HCT116 (cell line): ENCODE measurements around the gene NCLN. TPM values are rescaled to one million over a fixed set of nuclear protein-coding genes. Genes with fewer than 3 reads are reported as not detected.

ENCODE experiments used
- ATAC-seq: fragments of 200-7000 bp; cut with Tn5 transposase; 2 replicates; pipeline ENCODE4 v1.9.1; 2020; ENCODE audit warnings: mild to moderate bottlenecking, moderate library complexity
- BruUV-seq: library from RNA; stranded (reverse); fragments of 400-500 nt; replicated peaks from 2 replicates; lab custom pipeline; 2021; lab: Mats Ljungman, UMichigan
- CTCF ChIA-PET: fragments of 300-600 bp; sonication (Branson Sonifier 250); formaldehyde crosslinking; loops from one replicate; lab custom pipeline; 2021; ENCODE audit warnings: antibody characterized with exemption; lab: Charles Lee
- POLR2A ChIA-PET: fragments of 300-600, 350-600 bp; sonication (Branson Sonifier 250); formaldehyde crosslinking; loops from one replicate; lab custom pipeline; 2021; ENCODE audit warnings: antibody characterized with exemption; lab: Charles Lee
- RAD21 ChIA-PET, 2 experiments: fragments of 300-600 bp; sonication (Branson Sonifier 250); formaldehyde crosslinking; loops; one replicate each; lab custom pipeline; 2023; ENCODE audit warnings: low total read pairs in 2 of 2; ENCODE audit not compliant: uncharacterized antibody in 2 of 2, unreplicated experiment in 2 of 2, low non-redundant PET in 1 of 2; lab: Charles Lee
- DNase-seq: peaks from one replicate; pipeline ENCODE4 v3.0.0-alpha.2; 2010; ENCODE audit warnings: low read depth, low spot score
- H2AFZ ChIP-seq: fragments of 200-600 bp; shearing (Covaris generic), sonication (generic); 2 replicates; pipeline ENCODE4 v1.6.1; 2017; ENCODE audit warnings: low read depth, mixed run types, mixed read lengths, antibody characterized with exemption, low read length; ENCODE audit not compliant: poor library complexity, severe bottlenecking
- H3K27ac ChIP-seq: 2 replicates; pipeline ENCODE4 v1.5.1; 2012; ENCODE audit warnings: low read depth, low read length
- H3K27me3 ChIP-seq: fragments of 200-600 bp; sonication (generic); 2 replicates; pipeline ENCODE4 v1.6.1; 2016; ENCODE audit warnings: mixed run types, low read length, mixed read lengths; ENCODE audit not compliant: insufficient read depth
- H3K36me3 ChIP-seq, 2 experiments: fragments of 200-500 bp in 1 of 2; fragments of 200-600 bp in 1 of 2; sonication (Bioruptor generic) in 1 of 2; sonication (generic) in 1 of 2; 2 replicates each; pipeline versions ENCODE4 v1.5.1 to v1.6.1; 2014 to 2016; ENCODE audit warnings: low read length in 2 of 2, inconsistent platforms in 1 of 2, mixed read lengths in 1 of 2, mixed run types in 1 of 2; ENCODE audit not compliant: insufficient read depth in 2 of 2, control insufficient read depth in 1 of 2
- H3K4me1 ChIP-seq, 2 experiments: fragments of 200-600 bp in 1 of 2; sonication (generic) in 1 of 2; 2 replicates each; pipeline versions ENCODE4 v1.5.1 to v1.6.1; 2012 to 2017; ENCODE audit warnings: low read length in 2 of 2, inconsistent platforms in 1 of 2, mild to moderate bottlenecking in 1 of 2, mixed read lengths in 1 of 2, mixed run types in 1 of 2, moderate library complexity in 1 of 2; ENCODE audit not compliant: insufficient read depth in 2 of 2, control insufficient read depth in 1 of 2
- H3K4me2 ChIP-seq: fragments of 200-600 bp; sonication (generic); 2 replicates; pipeline ENCODE4 v1.6.1; 2017; ENCODE audit warnings: mixed run types, low read length, mixed read lengths
- H3K4me3 ChIP-seq, 2 experiments: fragments of 200-600 bp in 1 of 2; sonication (generic) in 1 of 2; replicated peaks in 1 of 2; 2 replicates each; pipeline ENCODE4 v1.5.1; 2011 to 2016; ENCODE audit warnings: low read length in 2 of 2, control low read depth in 1 of 2, low read depth in 1 of 2, mild to moderate bottlenecking in 1 of 2, mixed read lengths in 1 of 2, mixed run types in 1 of 2
- H3K79me2 ChIP-seq: fragments of 200-600 bp; sonication (generic); 2 replicates; pipeline ENCODE4 v1.6.1; 2017; ENCODE audit warnings: mild to moderate bottlenecking, mixed run types, low read length, moderate library complexity, mixed read lengths; ENCODE audit not compliant: insufficient read depth
- H3K9ac ChIP-seq: fragments of 200-600 bp; sonication (generic); 2 replicates; pipeline ENCODE4 v1.6.1; 2016; ENCODE audit warnings: low read length, mixed read lengths
- H3K9me2 ChIP-seq: fragments of 200-600 bp; sonication (generic), shearing (Covaris generic); 2 replicates; pipeline ENCODE4 v1.6.1; 2017; ENCODE audit warnings: mixed run types, mild to moderate bottlenecking, moderate library complexity; ENCODE audit not compliant: insufficient read depth
- H3K9me3 ChIP-seq, 2 experiments: fragments of 200-500 bp in 1 of 2; fragments of 200-600 bp in 1 of 2; sonication (Bioruptor generic) in 1 of 2; sonication (generic) in 1 of 2; 2 replicates each; pipeline ENCODE4 v1.6.1; 2014 to 2017; ENCODE audit warnings: low read length in 2 of 2, mixed read lengths in 2 of 2, inconsistent platforms in 1 of 2, low read depth in 1 of 2, mild to moderate bottlenecking in 1 of 2, mixed run types in 1 of 2, moderate library complexity in 1 of 2; ENCODE audit not compliant: control insufficient read depth in 1 of 2, insufficient read depth in 1 of 2
- H4K20me1 ChIP-seq: fragments of 200-600 bp; sonication (generic), shearing (Covaris generic); 2 replicates; pipeline ENCODE4 v1.6.1; 2017; ENCODE audit warnings: mixed run types, mild to moderate bottlenecking, moderate library complexity; ENCODE audit not compliant: insufficient read depth
- CBX3 ChIP-seq: IDR thresholded peaks from 2 replicates; pipeline ENCODE4 v1.6.1; 2012; ENCODE audit warnings: low read depth
- ELF1 ChIP-seq: IDR thresholded peaks from 2 replicates; pipeline ENCODE4 v1.6.1; 2012; ENCODE audit warnings: low read depth, borderline replicate concordance
- FOSL1 ChIP-seq: IDR thresholded peaks from 2 replicates; pipeline ENCODE4 v1.6.1; 2012; ENCODE audit warnings: low read depth
- ZFX ChIP-seq: fragments of 450-650 bp; IDR thresholded peaks from 2 replicates; pipeline ENCODE4 v1.6.1; 2017
- intact Hi-C: fragments of 100-400 bp; cut with micrococcal nuclease; formaldehyde crosslinking; loops from 2 replicates; pipeline ENCODE4 v1.10.0; 2022
- total RNA-seq: library from RNA; stranded (reverse); gene quantifications from one replicate; pipeline ENCODE4 v1.2.1, GENCODE V29; 2021; ENCODE audit not compliant: unreplicated experiment

NCLN gene
- total RNA-seq, 1 experiment from 2014 or later = 119 TPM

- ChIA-PET POLR2A (no interaction called here), CTCF (no interaction called here), RAD21 (no interaction called here)
- no peaks in the 10 kb centered on the region for H3K9me2 ChIP-seq
- no peaks in the 10 kb centered on the region for H3K4me1 ChIP-seq
- no peaks in the 10 kb centered on the region for H3K79me2 ChIP-seq
- no peak for DNase-seq
- no peaks in the 10 kb centered on the region for H3K27me3 ChIP-seq
- no peak for ATAC-seq
- no TSS peak for BruUV-seq
- no peak overlapping the region for H3K4me3 ChIP-seq
- no peak overlapping the region for H3K27ac ChIP-seq
- peaks cover 7 to 13% of the 10 kb centered on the region in 2 experiments; a peak in 2 of 4 replicates for H3K9me3 ChIP-seq
- no peak overlapping the region for H3K4me2 ChIP-seq
- no peak overlapping the region for H2AFZ ChIP-seq
- H4K20me1 ChIP-seq = no peaks in the 10 kb centered on the region
- TF ChIP-seq ELF1 = no peak
- no peak for TF ChIP-seq ZFX
- no peak for TF ChIP-seq CBX3
- no peak for TF ChIP-seq FOSL1
- H3K9ac ChIP-seq = no peak overlapping the region
- no peaks in the 10 kb centered on the region for H3K36me3 ChIP-seq
- intact Hi-C loops = no loop called here
These were observed 71.3 kb downstream of the NCLN start for GRCh38 chr19:3257071-3257470.

Other genes with a start within 250 kb of the NCLN start
- gene ZNF77, start 241.0 kb upstream of the NCLN start, total RNA-seq = 5.9 TPM
- 10.9 TPM for gene TLE6, start 208.4 kb upstream of the NCLN start, total RNA-seq
- 35.6 TPM for gene TLE2, start 156.7 kb upstream of the NCLN start, total RNA-seq
- gene TLE5, start 123.4 kb upstream of the NCLN start, total RNA-seq = 263 TPM
- gene GNA11, start 91.6 kb upstream of the NCLN start, total RNA-seq = 56.5 TPM
- gene GNA15, start 49.9 kb upstream of the NCLN start, total RNA-seq = 1.5 TPM
- 0.71 TPM for gene S1PR4, start 7.2 kb upstream of the NCLN start, total RNA-seq
- 2.5 TPM for gene CELF5, start 38.7 kb downstream of the NCLN start, total RNA-seq
- gene NFIC, start 180.7 kb downstream of the NCLN start, total RNA-seq = 116 TPM